Measurements from ENCODE around the gene DNAJB8. TPM values are rescaled to one million over a fixed set of nuclear protein-coding genes. Genes with fewer than 3 reads are reported as not detected.
A peak's percentile ranks its signal among the peaks of the same experiment; 100 is the strongest.

DNAJB8 gene
- total RNA-seq, 1 donor from 2014 or later: not detected

DNA sequence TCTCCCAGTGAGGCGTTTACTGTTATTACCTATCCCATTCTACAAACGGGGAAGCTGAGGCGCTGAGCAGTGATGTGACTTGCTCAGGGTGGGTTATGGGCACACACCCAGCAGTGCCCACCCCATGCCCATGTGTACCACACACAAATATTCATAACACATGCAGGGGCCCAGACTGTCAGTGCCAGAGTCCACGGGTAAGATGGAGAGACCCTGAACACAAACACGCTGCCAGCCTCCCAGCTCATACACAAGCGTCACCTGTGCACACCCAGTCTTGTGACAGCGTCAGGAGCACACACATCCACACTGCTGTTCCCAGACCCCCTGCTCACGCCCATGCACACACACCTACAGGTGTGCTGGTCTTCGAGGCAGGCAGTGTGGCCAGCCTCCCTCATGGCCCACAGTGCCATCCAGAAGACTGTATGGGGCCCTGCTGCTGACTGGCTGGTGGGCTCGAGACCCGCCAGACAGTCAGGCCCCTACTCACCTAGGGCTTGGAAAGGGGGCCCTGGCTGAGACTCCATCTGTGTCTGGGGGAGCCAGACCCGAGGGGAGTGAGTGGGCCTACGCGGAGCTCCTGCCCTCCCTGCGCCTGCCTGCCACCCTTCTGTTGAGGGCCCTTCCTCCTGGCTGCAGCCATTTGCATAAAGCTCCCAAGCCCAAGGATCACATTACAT, 39.4 kb downstream of the DNAJB8 start:
- DNase-seq (ENCODE audit: low read depth): no peak

DNA sequence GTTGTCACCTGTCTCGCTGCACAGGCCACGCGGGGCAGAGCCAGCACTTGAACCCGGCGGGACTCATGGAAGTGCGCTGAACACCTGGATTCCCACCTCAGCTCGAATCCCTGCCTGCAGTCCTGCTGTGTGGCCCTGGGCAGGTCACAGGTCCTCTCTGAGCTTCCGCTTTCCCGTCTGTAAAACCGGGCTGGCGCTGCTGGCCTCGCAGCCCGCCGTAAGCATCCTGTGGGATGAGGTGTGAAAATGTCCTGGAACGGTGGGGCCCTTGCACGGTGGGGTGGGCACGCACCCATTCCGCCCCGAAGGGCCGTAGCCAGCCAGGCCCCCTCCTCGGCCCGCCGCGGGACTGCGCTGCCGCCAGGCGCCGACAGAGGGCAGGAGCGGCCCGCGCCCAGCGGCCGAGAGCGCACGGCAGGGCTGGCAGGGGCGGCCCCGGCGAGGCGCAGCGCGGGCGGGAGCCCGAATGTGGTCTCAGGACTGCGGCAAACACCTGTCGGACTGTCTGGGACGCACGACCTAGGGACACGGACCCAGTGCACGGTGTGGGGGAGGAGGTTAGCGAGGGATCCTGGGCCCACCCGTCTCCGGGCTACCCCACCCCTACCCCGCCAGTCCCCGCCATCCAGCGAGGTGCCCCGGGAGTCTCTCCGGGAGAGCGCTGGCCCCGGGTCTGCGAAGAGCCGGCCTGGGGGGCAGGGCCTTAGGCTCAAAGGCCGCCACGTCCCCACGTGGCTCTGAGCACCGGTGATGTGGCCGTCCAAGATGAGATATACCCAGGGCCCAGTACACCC, 40.4 kb downstream of the DNAJB8 start:
- peak; percentile 31 for DNase-seq (ENCODE audit: low read depth)

DNA sequence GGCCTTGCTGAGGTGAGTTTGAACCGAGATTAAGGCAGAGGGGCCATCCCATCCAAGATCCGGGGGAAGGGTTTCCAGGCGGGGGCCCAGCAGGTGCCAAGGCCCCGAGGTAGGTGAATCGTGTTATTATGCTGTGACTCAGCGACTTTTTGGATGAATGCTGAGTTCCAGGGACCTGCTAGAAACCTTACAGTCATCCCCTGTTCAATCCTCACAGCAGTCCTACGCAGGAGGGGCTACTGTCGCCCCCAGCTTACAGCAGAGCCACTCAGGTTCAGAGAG, 40.9 kb downstream of the DNAJB8 start:
- DNase-seq (ENCODE audit: low read depth): no peak

DNA sequence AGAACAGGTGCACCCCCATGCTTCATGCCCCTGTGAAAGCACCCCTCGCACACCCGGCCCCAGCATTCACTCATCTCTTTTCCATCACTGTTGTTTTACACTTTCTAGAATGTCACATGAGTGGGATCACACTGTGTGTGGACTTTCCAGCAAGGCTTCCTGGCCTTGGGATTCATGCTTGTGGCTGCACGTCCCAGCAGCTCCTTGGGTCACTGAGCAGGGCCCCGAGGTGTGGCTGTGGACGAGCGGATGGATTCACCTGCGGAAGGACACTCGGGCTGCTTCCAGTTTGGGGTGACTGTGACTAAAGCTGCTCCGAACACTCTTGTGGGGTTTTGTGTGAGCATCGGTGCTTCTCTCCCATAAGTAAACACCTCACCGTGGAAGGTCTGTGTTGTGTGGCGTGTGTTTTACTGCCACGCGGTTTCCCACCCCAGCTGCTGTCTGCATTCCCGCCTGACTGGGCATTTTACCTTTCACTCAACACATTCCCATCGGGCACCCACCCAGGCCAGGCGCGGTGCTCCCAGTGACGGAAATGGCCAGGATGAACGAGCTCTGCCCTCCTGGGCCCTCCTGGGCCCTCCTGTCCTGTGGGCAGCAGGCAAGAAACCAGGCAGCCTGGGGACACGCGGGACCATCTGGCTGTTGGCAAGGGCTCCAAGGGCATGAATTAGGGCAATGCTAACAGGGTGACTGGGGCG, 41.4 kb downstream of the DNAJB8 start:
- DNase-seq (ENCODE audit: low read depth): no peak

- no peak for DNase-seq (ENCODE audit: low read depth)
Observed at GRCh38 chr3:128424508-128425069, 42.1 kb downstream of the DNAJB8 start.

GRCh38 chr3:128423525-128424147, 43.1 kb downstream of the DNAJB8 start:
- DNase-seq (ENCODE audit: low read depth): no peak

DNA sequence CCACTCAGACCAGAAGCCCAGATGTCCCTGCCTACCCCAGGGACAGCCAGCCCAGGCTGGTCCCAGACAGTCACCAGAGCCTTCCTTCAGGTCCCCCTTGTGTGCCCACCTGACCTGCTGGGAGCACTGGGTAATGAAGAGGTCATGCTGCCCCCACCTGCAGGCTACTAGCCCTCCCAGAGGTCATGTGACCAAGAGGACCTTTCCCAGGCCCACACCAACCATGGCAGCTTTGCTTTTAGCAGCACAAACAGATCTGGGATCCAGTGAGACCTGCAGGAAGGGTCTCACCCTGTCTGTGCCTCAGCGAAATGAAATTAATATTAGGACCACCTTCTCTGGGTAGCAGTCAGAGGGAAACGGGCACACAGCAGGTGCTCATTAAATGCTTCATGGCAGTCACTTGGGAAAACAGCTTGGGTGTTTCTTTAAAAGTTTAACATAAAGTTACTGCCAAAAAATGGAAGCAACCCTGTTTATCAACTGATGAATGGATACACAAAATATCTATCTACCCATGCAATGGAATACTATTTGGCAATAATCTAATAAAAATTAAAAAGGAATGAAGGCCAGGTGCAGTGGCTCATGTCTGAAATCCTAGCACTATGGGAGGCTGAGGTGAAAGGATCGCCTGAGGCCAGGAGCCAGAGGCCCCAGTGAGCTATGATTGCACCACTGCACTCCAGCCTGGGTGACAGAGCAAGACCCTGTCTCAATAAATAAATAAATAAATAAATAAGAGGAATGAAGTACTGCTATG, 43.7 kb downstream of the DNAJB8 start:
- no peak for DNase-seq (ENCODE audit: low read depth)

- DNase-seq (ENCODE audit: low read depth): no peak
Observed at GRCh38 chr3:128421966-128422365, 44.7 kb downstream of the DNAJB8 start.

- no peak for DNase-seq (ENCODE audit: low read depth)
Observed at GRCh38 chr3:128421439-128421836, 45.3 kb downstream of the DNAJB8 start.

GRCh38 chr3:128420720-128421438, 45.8 kb downstream of the DNAJB8 start:
- no peak for DNase-seq (ENCODE audit: low read depth)

GRCh38 chr3:128420289-128420688, 46.4 kb downstream of the DNAJB8 start:
- DNase-seq (ENCODE audit: low read depth): no peak

DNA sequence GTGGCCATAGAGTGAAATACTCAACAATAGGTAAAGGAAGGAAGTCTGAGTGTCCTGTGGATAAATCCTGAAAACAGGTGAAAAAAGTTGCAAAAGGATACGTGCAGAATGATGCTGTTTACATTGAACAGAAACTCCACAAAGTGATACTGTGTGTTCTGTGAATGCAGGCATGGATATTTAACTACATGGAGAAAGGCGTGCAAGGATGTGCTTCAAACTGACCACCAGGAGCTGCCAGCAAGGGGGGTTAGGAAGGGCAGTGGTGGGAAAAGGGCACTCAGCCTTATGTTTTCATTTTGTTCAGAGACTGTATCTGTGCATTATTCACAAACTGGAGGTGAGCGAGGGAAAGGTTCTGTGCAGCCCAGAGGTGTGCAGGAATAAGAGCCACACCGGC, 47.4 kb downstream of the DNAJB8 start:
- no peak for DNase-seq (ENCODE audit: low read depth)

GRCh38 chr3:128418900-128419299, 47.8 kb downstream of the DNAJB8 start:
- no peak for DNase-seq (ENCODE audit: low read depth)

GRCh38 chr3:128416578-128417211, 50.0 kb downstream of the DNAJB8 start:
- DNase-seq (ENCODE audit: low read depth): peak; percentile 93

DNA sequence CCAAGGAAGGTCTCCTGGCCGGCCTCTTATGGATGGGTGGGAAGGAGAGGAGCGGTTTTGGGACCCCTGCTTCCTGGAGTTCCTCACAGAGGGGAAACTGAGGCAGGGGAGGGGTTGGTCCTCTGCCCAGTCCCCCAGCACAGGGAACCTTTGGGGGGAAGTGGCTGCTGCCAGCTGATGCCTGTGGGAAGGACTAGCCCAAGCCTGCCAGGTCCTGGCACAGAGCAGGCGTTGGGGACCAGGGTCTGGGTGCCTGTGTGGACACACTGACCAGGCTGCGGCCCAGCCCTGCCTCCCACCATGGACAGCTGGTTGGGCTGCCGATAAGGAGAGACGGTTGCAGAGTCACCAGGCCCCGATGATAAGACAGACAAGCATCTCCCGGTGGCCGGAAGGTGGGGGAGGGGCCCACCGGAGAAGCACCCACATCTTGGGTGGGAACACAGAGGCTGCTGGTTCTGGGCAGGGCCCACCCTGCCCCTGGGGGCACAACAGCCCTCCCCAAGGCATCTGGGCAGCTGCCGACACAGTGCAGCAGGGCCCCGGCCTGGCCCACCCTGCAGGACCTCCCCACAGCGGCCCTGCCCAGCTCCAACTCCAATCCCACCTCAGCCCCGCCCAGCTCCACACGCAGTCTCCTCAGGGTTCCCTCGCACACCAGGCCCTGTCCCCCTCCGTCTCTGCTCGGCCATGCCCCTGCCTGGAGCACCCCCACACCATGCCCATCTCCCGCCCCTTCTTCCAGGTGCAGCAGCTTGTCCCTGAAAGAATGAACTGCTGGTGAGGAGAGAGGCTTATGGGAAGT, 50.7 kb downstream of the DNAJB8 start:
- peak; percentile 57 for DNase-seq (ENCODE audit: low read depth)

- no peak for DNase-seq (ENCODE audit: low read depth)
Observed at GRCh38 chr3:128415200-128415772, 51.4 kb downstream of the DNAJB8 start.

DNA sequence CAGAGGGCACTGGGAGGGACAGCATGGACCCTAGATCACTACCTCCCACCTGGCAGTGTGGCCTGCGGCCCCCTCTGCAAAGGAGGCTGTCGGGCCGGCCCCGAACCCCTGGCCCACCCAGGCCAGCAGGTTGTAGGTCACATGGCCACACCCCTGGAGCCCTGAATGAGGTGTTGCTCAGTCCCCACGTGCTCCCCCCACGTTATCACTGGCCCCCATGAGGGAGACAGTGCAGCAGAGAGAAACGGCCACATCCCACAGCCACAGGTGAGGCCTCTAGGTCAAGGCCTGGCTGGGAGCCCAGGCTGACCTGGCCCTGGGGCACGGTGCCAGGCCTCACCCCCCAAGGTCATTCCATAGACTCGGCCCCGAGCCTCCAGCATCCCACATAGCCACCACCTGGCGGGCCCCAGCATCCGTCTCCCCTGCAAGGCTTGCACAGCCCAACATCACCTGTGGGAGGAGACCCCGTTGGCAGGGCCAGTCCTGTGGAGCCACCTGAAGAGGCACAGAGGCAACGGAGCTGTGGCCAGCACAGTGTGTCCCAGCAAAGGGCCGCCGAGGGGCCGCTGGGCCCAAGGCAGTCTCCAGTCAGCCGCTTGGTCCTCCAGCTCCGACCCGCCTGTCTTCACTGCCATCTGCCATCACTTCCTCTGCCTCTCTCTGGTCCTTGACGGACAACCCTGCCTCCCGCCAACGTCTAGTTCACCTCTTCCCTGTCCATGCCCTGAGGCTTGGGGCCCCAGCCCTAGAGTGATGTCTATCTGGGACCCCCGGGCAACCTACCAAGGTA, 53.1 kb downstream of the DNAJB8 start:
- no peak for DNase-seq (ENCODE audit: low read depth)

GRCh38 chr3:128413003-128413370, 53.7 kb downstream of the DNAJB8 start:
- no peak for DNase-seq (ENCODE audit: low read depth)
